ENCODE measurements around the gene SOCS1.

The SOCS1 gene

GRCh38 chr16:11271610-11272009 lies 15.6 kb upstream of the SOCS1 start:
- Histone ChIP-seq H3K14ac (ENCODE audit: low read length) (no peak overlapping the region), H3K4me3 (ENCODE audit: low read depth, low read length) (peak overlapping the region; percentile 36), H3K79me1 (ENCODE audit: low read length) (no peaks in the 10 kb centered on the region), H3K9ac (ENCODE audit: low read length) (no peak overlapping the region), H2BK5ac (ENCODE audit: low read depth, low read length, poor library complexity) (no peak overlapping the region), H3K36me3 (ENCODE audit: control insufficient read depth in 1 of 2, insufficient read depth in 2 of 2, low read length in 2 of 2) (no peaks in the 10 kb centered on the region), H3K23ac (ENCODE audit: low read length) (no peak overlapping the region), H3K79me2 (ENCODE audit: control insufficient read depth, insufficient read depth, low read length, poor library complexity) (no peaks in the 10 kb centered on the region), H2BK12ac (ENCODE audit: low read length) (no peak overlapping the region), H3K4ac (ENCODE audit: low read depth, low read length) (no peak overlapping the region), H4K8ac (ENCODE audit: low read depth, low read length) (no peak overlapping the region), H4K12ac (ENCODE audit: low read depth, low read length) (no peak overlapping the region), H3K9me3 (ENCODE audit: insufficient read depth, low read depth, low read length) (peaks cover 2% of the 10 kb centered on the region), H3K18ac (ENCODE audit: low read length) (no peak overlapping the region), H3K4me2 (ENCODE audit: low read length) (no peak overlapping the region), H3K4me1 (ENCODE audit: control insufficient read depth in 1 of 2, insufficient read depth in 2 of 2, low read length in 2 of 2) (peaks cover 0 to 5% of the 10 kb centered on the region in 2 experiments), H2AFZ (ENCODE audit: insufficient read depth, low read length, poor library complexity) (no peak overlapping the region), H2AK5ac (ENCODE audit: low read length) (no peak overlapping the region), H3K27ac (ENCODE audit: low read depth, low read length) (no peak overlapping the region), H3K27me3 (ENCODE audit: insufficient read depth, low read length) (no peaks in the 10 kb centered on the region), H4K91ac (ENCODE audit: low read depth, low read length) (no peak overlapping the region), H2BK120ac (ENCODE audit: insufficient read depth, low read length, poor library complexity) (no peak overlapping the region)
- no CpG with 5 or more reads among the region's 10 CpGs for WGBS (ENCODE audit: extremely low coverage, insufficient coverage, insufficient read length)
- no peak for DNase-seq

GRCh38 chr16:11270602-11271162 lies 14.7 kb upstream of the SOCS1 start:
- Histone ChIP-seq H3K27ac (ENCODE audit: low read depth, low read length) (no peak overlapping the region), H3K9ac (ENCODE audit: low read length) (no peak overlapping the region), H3K79me1 (ENCODE audit: low read length) (no peaks in the 10 kb centered on the region), H3K23ac (ENCODE audit: low read length) (no peak overlapping the region), H3K4ac (ENCODE audit: low read depth, low read length) (no peak overlapping the region), H3K9me3 (ENCODE audit: insufficient read depth, low read depth, low read length) (peaks cover 2% of the 10 kb centered on the region), H3K4me1 (ENCODE audit: control insufficient read depth in 1 of 2, insufficient read depth in 2 of 2, low read length in 2 of 2) (peaks cover 0 to 5% of the 10 kb centered on the region in 2 experiments), H3K18ac (ENCODE audit: low read length) (no peak overlapping the region), H2BK12ac (ENCODE audit: low read length) (no peak overlapping the region), H2AK5ac (ENCODE audit: low read length) (no peak overlapping the region), H3K14ac (ENCODE audit: low read length) (no peak overlapping the region), H3K27me3 (ENCODE audit: insufficient read depth, low read length) (no peaks in the 10 kb centered on the region), H4K8ac (ENCODE audit: low read depth, low read length) (no peak overlapping the region), H4K91ac (ENCODE audit: low read depth, low read length) (no peak overlapping the region), H3K79me2 (ENCODE audit: control insufficient read depth, insufficient read depth, low read length, poor library complexity) (no peaks in the 10 kb centered on the region), H2AFZ (ENCODE audit: insufficient read depth, low read length, poor library complexity) (no peak overlapping the region), H4K12ac (ENCODE audit: low read depth, low read length) (no peak overlapping the region), H2BK120ac (ENCODE audit: insufficient read depth, low read length, poor library complexity) (no peak overlapping the region), H3K36me3 (ENCODE audit: control insufficient read depth in 1 of 2, insufficient read depth in 2 of 2, low read length in 2 of 2) (no peaks in the 10 kb centered on the region), H3K4me2 (ENCODE audit: low read length) (no peak overlapping the region), H3K4me3 (ENCODE audit: low read depth, low read length) (no peak overlapping the region), H2BK5ac (ENCODE audit: low read depth, low read length, poor library complexity) (no peak overlapping the region)
- DNase-seq, result no peak
- no CpG with 5 or more reads among the region's 2 CpGs for WGBS (ENCODE audit: extremely low coverage, insufficient coverage, insufficient read length)

DNA sequence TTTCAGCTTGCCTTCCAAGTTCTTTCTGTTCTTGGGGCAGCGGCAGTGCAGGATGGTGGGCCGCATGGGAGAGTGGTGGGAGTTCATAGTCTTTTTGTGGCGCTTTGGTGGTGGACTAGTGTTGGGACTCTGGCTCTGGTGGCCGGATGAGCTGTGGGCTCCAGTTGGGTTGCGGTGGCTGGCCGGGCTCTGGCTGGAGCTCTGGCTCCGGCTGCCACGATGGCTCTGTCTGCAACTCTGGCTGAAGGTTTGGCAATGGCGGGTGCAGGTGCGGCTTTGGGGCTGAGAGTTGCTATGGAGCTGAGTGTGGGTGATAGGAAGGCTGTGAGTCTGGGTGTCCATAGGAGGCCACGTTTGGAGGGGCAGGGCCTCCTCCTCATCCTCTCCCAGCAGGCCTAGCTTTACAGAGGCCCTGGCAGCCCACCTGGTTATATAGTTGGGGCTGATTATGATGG lies 12.9 kb upstream of the SOCS1 start, which contains the start of gene TNP2:
TNP2 (minus strand) TSS at position 405 of the 455 bp plus-strand sequence; CDS start at position 342, 63 bp downstream.
- Histone ChIP-seq H3K27ac (ENCODE audit: low read depth, low read length) (no peak within 1 kb of the TSS), H4K91ac (ENCODE audit: low read depth, low read length) (no peak within 1 kb of the TSS), H3K23ac (ENCODE audit: low read length) (no peak within 1 kb of the TSS), H2BK120ac (ENCODE audit: insufficient read depth, low read length, poor library complexity) (no peak within 1 kb of the TSS), H3K79me1 (ENCODE audit: low read length) (no peaks in the 10 kb centered on the region), H2BK12ac (ENCODE audit: low read length) (no peak within 1 kb of the TSS), H3K36me3 (ENCODE audit: control insufficient read depth in 1 of 2, insufficient read depth in 2 of 2, low read length in 2 of 2) (no peaks in the 10 kb centered on the region), H3K4me2 (ENCODE audit: low read length) (no peak within 1 kb of the TSS), H3K4me3 (ENCODE audit: low read depth, low read length) (no peak within 1 kb of the TSS), H4K8ac (ENCODE audit: low read depth, low read length) (no peak within 1 kb of the TSS), H3K79me2 (ENCODE audit: control insufficient read depth, insufficient read depth, low read length, poor library complexity) (no peaks in the 10 kb centered on the region), H4K12ac (ENCODE audit: low read depth, low read length) (no peak within 1 kb of the TSS), H3K9me3 (ENCODE audit: insufficient read depth, low read depth, low read length) (peaks cover 2% of the 10 kb centered on the region), H3K27me3 (ENCODE audit: insufficient read depth, low read length) (no peaks in the 10 kb centered on the region), H3K4me1 (ENCODE audit: control insufficient read depth in 1 of 2, insufficient read depth in 2 of 2, low read length in 2 of 2) (peaks cover 0 to 5% of the 10 kb centered on the region in 2 experiments), H3K14ac (ENCODE audit: low read length) (no peak within 1 kb of the TSS), H2BK5ac (ENCODE audit: low read depth, low read length, poor library complexity) (no peak within 1 kb of the TSS), H2AK5ac (ENCODE audit: low read length) (no peak within 1 kb of the TSS), H3K9ac (ENCODE audit: low read length) (no peak within 1 kb of the TSS), H3K4ac (ENCODE audit: low read depth, low read length) (no peak within 1 kb of the TSS), H3K18ac (ENCODE audit: low read length) (no peak within 1 kb of the TSS), H2AFZ (ENCODE audit: insufficient read depth, low read length, poor library complexity) (no peak within 1 kb of the TSS)
- DNase-seq, result no peak
- no CpG with 5 or more reads among the region's 11 CpGs for WGBS (ENCODE audit: extremely low coverage, insufficient coverage, insufficient read length)

- DNase-seq, result no peak
- Histone ChIP-seq H3K79me2 (ENCODE audit: control insufficient read depth, insufficient read depth, low read length, poor library complexity) (no peaks in the 10 kb centered on the region), H2BK120ac (ENCODE audit: insufficient read depth, low read length, poor library complexity) (no peak overlapping the region), H4K8ac (ENCODE audit: low read depth, low read length) (no peak overlapping the region), H3K27me3 (ENCODE audit: insufficient read depth, low read length) (no peaks in the 10 kb centered on the region), H3K18ac (ENCODE audit: low read length) (no peak overlapping the region), H3K79me1 (ENCODE audit: low read length) (peaks cover 4% of the 10 kb centered on the region), H3K23ac (ENCODE audit: low read length) (no peak overlapping the region), H3K4me3 (ENCODE audit: low read depth, low read length) (no peak overlapping the region), H3K36me3 (ENCODE audit: control insufficient read depth in 1 of 2, insufficient read depth in 2 of 2, low read length in 2 of 2) (no peaks in the 10 kb centered on the region), H3K9ac (ENCODE audit: low read length) (no peak overlapping the region), H3K27ac (ENCODE audit: low read depth, low read length) (no peak overlapping the region), H2BK12ac (ENCODE audit: low read length) (no peak overlapping the region), H3K4me2 (ENCODE audit: low read length) (no peak overlapping the region), H3K14ac (ENCODE audit: low read length) (no peak overlapping the region), H2AK5ac (ENCODE audit: low read length) (no peak overlapping the region), H3K4ac (ENCODE audit: low read depth, low read length) (no peak overlapping the region), H4K12ac (ENCODE audit: low read depth, low read length) (no peak overlapping the region), H2BK5ac (ENCODE audit: low read depth, low read length, poor library complexity) (no peak overlapping the region), H4K91ac (ENCODE audit: low read depth, low read length) (no peak overlapping the region), H3K4me1 (ENCODE audit: control insufficient read depth in 1 of 2, insufficient read depth in 2 of 2, low read length in 2 of 2) (peaks cover 12% of the 10 kb centered on the region in 2 experiments), H2AFZ (ENCODE audit: insufficient read depth, low read length, poor library complexity) (no peak overlapping the region), H3K9me3 (ENCODE audit: insufficient read depth, low read depth, low read length) (no peaks in the 10 kb centered on the region)
- whole genome bisulfite sequencing (ENCODE audit: extremely low coverage, insufficient coverage, insufficient read length), result no CpG with 5 or more reads among the region's 7 CpGs
Observed at GRCh38 chr16:11265124-11265523, 9.1 kb upstream of the SOCS1 start.
